ENCODE results near the gene MUC20.
A peak's percentile ranks its signal among the peaks of the same experiment; 100 is the strongest.
"Not testable (repeated sequence)": the region's sequence is repeated elsewhere in the genome, so short reads cannot be mapped to it uniquely, and the experiment has no call there.

The MUC20 gene

GRCh38 chr3:195693428-195694216 is 27.2 kb upstream of the MUC20 start:
- no peak for DNase-seq

- not testable (repeated sequence) for DNase-seq
These were observed 26.3 kb upstream of the MUC20 start for GRCh38 chr3:195694217-195695076.

GRCh38 chr3:195696632-195697278 is 24.0 kb upstream of the MUC20 start:
- no peak for DNase-seq

GRCh38 chr3:195697582-195698324 is 23.0 kb upstream of the MUC20 start:
- peak; percentile 81 for DNase-seq

GRCh38 chr3:195698325-195698646 is 22.5 kb upstream of the MUC20 start:
- no peak for DNase-seq

- DNase-seq = no peak
These were observed 22.0 kb upstream of the MUC20 start for GRCh38 chr3:195698647-195699387.

- DNase-seq = no peak
These were observed 21.4 kb upstream of the MUC20 start for GRCh38 chr3:195699388-195699771.

GRCh38 chr3:195699860-195700259 is 20.9 kb upstream of the MUC20 start:
- no peak for DNase-seq

- no peak for DNase-seq
These were observed 20.5 kb upstream of the MUC20 start for GRCh38 chr3:195700319-195700718.

- DNase-seq = no peak
These were observed 19.5 kb upstream of the MUC20 start for GRCh38 chr3:195701042-195701915.

GRCh38 chr3:195703776-195704175 is 17.0 kb upstream of the MUC20 start:
- no peak for DNase-seq

GRCh38 chr3:195704433-195704999 is 16.3 kb upstream of the MUC20 start:
- DNase-seq = no peak

- DNase-seq = no peak
These were observed 15.4 kb upstream of the MUC20 start for GRCh38 chr3:195705081-195705991.

GRCh38 chr3:195708061-195708460 is 12.7 kb upstream of the MUC20 start:
- no peak for DNase-seq

- no peak for DNase-seq
These were observed 11.9 kb upstream of the MUC20 start for GRCh38 chr3:195708626-195709481.

GRCh38 chr3:195709676-195710085 is 11.1 kb upstream of the MUC20 start:
- no peak for DNase-seq

GRCh38 chr3:195710126-195710905 is 10.5 kb upstream of the MUC20 start:
- DNase-seq = not testable (repeated sequence)

Measured in fibroblast of skin of right quadriceps (primary cell).